Motor neuron (in vitro differentiated cells): ENCODE results near the gene PBX3. TPM values are rescaled to one million over a fixed set of nuclear protein-coding genes. Genes with fewer than 3 reads are reported as not detected.

ENCODE experiments used
- ATAC-seq, 8 experiments: fragments of 200-7000 bp; cut with Tn5 transposase; replicated peaks in 6 of 8; 2 replicates each; pipeline ENCODE4 v1.8.0; 2021; ENCODE audit warnings: mild to moderate bottlenecking in 8 of 8, moderate library complexity in 8 of 8
- H3K27ac ChIP-seq, 2 donors: fragments of 250-450 bp; sonication (Bioruptor Pico); 2 replicates each; pipeline ENCODE4 v1.9.0; 2021; ENCODE audit warnings: antibody characterized with exemption in 2 of 2, mild to moderate bottlenecking in 2 of 2, moderate library complexity in 1 of 2
- H3K4me1 ChIP-seq, 2 donors: fragments of 250-450 bp; sonication (Bioruptor Pico); replicated peaks in 1 of 2; 2 replicates each; pipeline ENCODE4 v1.6.1; 2021; ENCODE audit warnings: antibody characterized with exemption in 2 of 2, mild to moderate bottlenecking in 2 of 2, moderate library complexity in 1 of 2
- H3K4me3 ChIP-seq, 5 donors: fragments of 250-450 bp; sonication (Bioruptor Pico); 2 replicates each; pipeline ENCODE4 v1.9.0; 2021; ENCODE audit warnings: antibody characterized with exemption in 5 of 5, mild to moderate bottlenecking in 5 of 5, moderate library complexity in 4 of 5
- WGBS, 10 experiments: fragments of 450-650 bp; shearing (Covaris generic); methylation state at CpG; one replicate each; pipeline ENCODE4 v1.0.0; 2022; 5-methylcytosine and 5-hydroxymethylcytosine counted together
- in situ Hi-C, 9 experiments: fragments of 400-800 bp; cut with MboI; loops; one replicate each; pipeline ENCODE4 v1.15.0; 2021; ENCODE audit warnings: low sequenced_read_pairs in 9 of 9, low pct_unique_long_range_greater_than_20kb in 2 of 9; ENCODE audit not compliant: unreplicated experiment in 9 of 9
- total RNA-seq, 8 experiments: library from RNA; unstranded; fragments of 300-600 nt; gene quantifications; 2 replicates each; pipeline versions ENCODE4 v1.2.3 to v1.2.4, GENCODE V29; 2022

The PBX3 gene
- total RNA-seq, 8 experiments from 2014 or later = 24.0 to 157 (median 75.5) TPM

- 52 to 100% (median 100%) methylated on average over 1 to 4 of the region's 5 CpGs; no CpG with 5 or more reads in 1 of the 10 experiments for WGBS, 10 experiments
- Histone ChIP-seq H3K4me3 (no peak overlapping the region), H3K27ac (no peak overlapping the region), H3K4me1 (no peaks in the 10 kb centered on the region)
- no peak for ATAC-seq
- in situ Hi-C loops = no loop called here
These were observed 38.1 kb downstream of the PBX3 start for GRCh38 chr9:125785248-125785751.

GRCh38 chr9:125787715-125788114 is 40.5 kb downstream of the PBX3 start:
- 85 to 100% (median 100%) methylated on average over 1 of the region's 1 CpG; no CpG with 5 or more reads in 3 of the 10 experiments for whole genome bisulfite sequencing, 10 experiments
- H3K27ac ChIP-seq = no peak overlapping the region
- in situ Hi-C loops = no loop called here
- no peak for ATAC-seq
- H3K4me1 ChIP-seq = no peaks in the 10 kb centered on the region
- H3K4me3 ChIP-seq = no peak overlapping the region

GRCh38 chr9:125789196-125789595 is 42.0 kb downstream of the PBX3 start:
- no peaks in the 10 kb centered on the region for H3K4me1 ChIP-seq
- no peak overlapping the region for H3K27ac ChIP-seq
- in situ Hi-C loops = no loop called here
- no peak overlapping the region for H3K4me3 ChIP-seq
- no peak for ATAC-seq

- in situ Hi-C loops = no loop called here
- ATAC-seq = peak in 1 of 8 experiments; percentile 83
- no peak overlapping the region for H3K27ac ChIP-seq
- H3K4me1 ChIP-seq = peaks cover 0 to 2% of the 10 kb centered on the region in 2 donors
- H3K4me3 ChIP-seq = no peak overlapping the region
- 11 to 100% (median 76%) methylated on average over 1 to 2 of the region's 2 CpGs; no CpG with 5 or more reads in 3 of the 10 experiments for WGBS, 10 experiments
These were observed 47.5 kb downstream of the PBX3 start for GRCh38 chr9:125794708-125795107.

GRCh38 chr9:125795970-125796596 is 48.9 kb downstream of the PBX3 start:
- no peak for ATAC-seq
- WGBS, 10 experiments = 67 to 100% (median 97%) methylated on average over 1 to 4 of the region's 4 CpGs
- Histone ChIP-seq H3K4me1 (peaks cover 0 to 2% of the 10 kb centered on the region in 2 donors), H3K4me3 (no peak overlapping the region), H3K27ac (no peak overlapping the region)
- in situ Hi-C loops = no loop called here

- WGBS, 10 experiments = 0 to 100% (median 76%) methylated on average over 1 to 2 of the region's 2 CpGs; no CpG with 5 or more reads in 1 of the 10 experiments
- Histone ChIP-seq H3K4me3 (no peak overlapping the region), H3K27ac (no peak overlapping the region), H3K4me1 (peaks cover 0 to 2% of the 10 kb centered on the region in 2 donors)
- in situ Hi-C loops = no loop called here
- ATAC-seq = no peak
These were observed 50.8 kb downstream of the PBX3 start for GRCh38 chr9:125797930-125798329.

- 45 to 100% (median 98%) methylated on average over 1 to 2 of the region's 2 CpGs for WGBS, 10 experiments
- Histone ChIP-seq H3K4me1 (no peaks in the 10 kb centered on the region), H3K27ac (no peak overlapping the region), H3K4me3 (no peak overlapping the region)
- in situ Hi-C loops = no loop called here
- no peak for ATAC-seq
These were observed 56.4 kb downstream of the PBX3 start for GRCh38 chr9:125803526-125803925.

- WGBS, 10 experiments = 0 to 100% (median 90%) methylated on average over 1 to 2 of the region's 2 CpGs
- no peak for ATAC-seq
- in situ Hi-C loops = no loop called here
- Histone ChIP-seq H3K4me3 (no peak overlapping the region), H3K27ac (no peak overlapping the region), H3K4me1 (no peaks in the 10 kb centered on the region)
These were observed 57.9 kb downstream of the PBX3 start for GRCh38 chr9:125805057-125805456.

- ATAC-seq = no peak
These were observed 58.4 kb downstream of the PBX3 start for GRCh38 chr9:125805586-125805985.

GRCh38 chr9:125807079-125807478 is 59.9 kb downstream of the PBX3 start:
- H3K27ac ChIP-seq = no peak overlapping the region
- in situ Hi-C loops = no loop called here
- no peak overlapping the region for H3K4me3 ChIP-seq
- 83 to 100% (median 92%) methylated on average over 1 to 3 of the region's 3 CpGs; no CpG with 5 or more reads in 1 of the 10 experiments for WGBS, 10 experiments
- peak in 2 of 8 experiments; percentile 80 to 90 for ATAC-seq
- H3K4me1 ChIP-seq = no peaks in the 10 kb centered on the region

More at GRCh38 chr9:125805586-125805985, 58.4 kb downstream of the PBX3 start:
- no peak overlapping the region for H3K4me3 ChIP-seq
- no peak overlapping the region for H3K27ac ChIP-seq
- in situ Hi-C loops = no loop called here
- no peaks in the 10 kb centered on the region for H3K4me1 ChIP-seq

- no peak for ATAC-seq
- H3K4me1 ChIP-seq = peaks cover 0 to 8% of the 10 kb centered on the region in 2 donors
- in situ Hi-C loops = no loop called here
- H3K4me3 ChIP-seq = no peak overlapping the region
- no peak overlapping the region for H3K27ac ChIP-seq
These were observed 63.0 kb downstream of the PBX3 start for GRCh38 chr9:125810161-125810560.

GRCh38 chr9:125811002-125811401 is 63.8 kb downstream of the PBX3 start:
- 0 to 100% (median 92%) methylated on average over 2 to 3 of the region's 3 CpGs; no CpG with 5 or more reads in 3 of the 10 experiments for WGBS, 10 experiments

GRCh38 chr9:125812403-125812802 is 65.2 kb downstream of the PBX3 start:
- no peak for ATAC-seq
- WGBS, 10 experiments = 89 to 100% (median 97%) methylated on average over 1 to 6 of the region's 6 CpGs
- Histone ChIP-seq H3K4me3 (no peak overlapping the region), H3K27ac (no peak overlapping the region), H3K4me1 (peaks cover 7 to 14% of the 10 kb centered on the region in 2 donors)
- in situ Hi-C loops = no loop called here

More at GRCh38 chr9:125811002-125811401, 63.8 kb downstream of the PBX3 start:
- in situ Hi-C loops = no loop called here
- H3K4me1 ChIP-seq = peaks cover 6 to 10% of the 10 kb centered on the region in 2 donors
- peak in 1 of 8 experiments; percentile 91 for ATAC-seq
- H3K27ac ChIP-seq = no peak overlapping the region
- no peak overlapping the region for H3K4me3 ChIP-seq

- Histone ChIP-seq H3K4me1 (peaks cover 7 to 15% of the 10 kb centered on the region in 2 donors), H3K4me3 (no peak overlapping the region), H3K27ac (no peak overlapping the region)
- 100% methylated on average over 1 of the region's 1 CpG; no CpG with 5 or more reads in 7 of the 10 experiments for WGBS, 10 experiments
- in situ Hi-C loops = no loop called here
- no peak for ATAC-seq
These were observed 68.4 kb downstream of the PBX3 start for GRCh38 chr9:125815568-125815967.
